NOMO-1 (cell line): ENCODE data around the gene MOV10L1.
"Not testable (repeated sequence)": the region's sequence is repeated elsewhere in the genome, so short reads cannot be mapped to it uniquely, and the experiment has no call there.

Experiments used
- DNase-seq, 2 experiments: peaks; one replicate each; lab custom pipeline; 2025; ENCODE audit not compliant: unreplicated experiment in 2 of 2; lab: John Stamatoyannopoulos, UW

Gene MOV10L1

GRCh38 chr22:50151571-50152537, 62.0 kb downstream of the MOV10L1 start:
- no peak for DNase-seq

GRCh38 chr22:50153056-50153755, 63.4 kb downstream of the MOV10L1 start:
- DNase-seq, result no peak

GRCh38 chr22:50153756-50154140, 63.9 kb downstream of the MOV10L1 start:
- no peak for DNase-seq

GRCh38 chr22:50157709-50158375, 68.0 kb downstream of the MOV10L1 start:
- no peak for DNase-seq

- DNase-seq, result no peak
These were observed 71.1 kb downstream of the MOV10L1 start for GRCh38 chr22:50160947-50161346.

- no peak for DNase-seq
These were observed 71.9 kb downstream of the MOV10L1 start for GRCh38 chr22:50161508-50162390.

- DNase-seq, result no peak
These were observed 72.7 kb downstream of the MOV10L1 start for GRCh38 chr22:50162391-50162956.

- DNase-seq, result no peak
These were observed 75.8 kb downstream of the MOV10L1 start for GRCh38 chr22:50165436-50166123.

- no peak for DNase-seq
These were observed 78.1 kb downstream of the MOV10L1 start for GRCh38 chr22:50167689-50168489.

- DNase-seq, result not testable (repeated sequence)
These were observed 78.8 kb downstream of the MOV10L1 start for GRCh38 chr22:50168490-50169180.

GRCh38 chr22:50169181-50169759, 79.5 kb downstream of the MOV10L1 start:
- no peak for DNase-seq

- peak; percentile 16 to 18 for DNase-seq
These were observed 80.1 kb downstream of the MOV10L1 start for GRCh38 chr22:50169774-50170341.

GRCh38 chr22:50170453-50171318, 80.9 kb downstream of the MOV10L1 start, which contains the start of gene PANX2:
TSS of gene PANX2 (plus strand) at chr22:50170731. CDS start at chr22:50170731, 0 bp downstream.
- DNase-seq, result no peak

- no peak for DNase-seq
These were observed 81.6 kb downstream of the MOV10L1 start for GRCh38 chr22:50171319-50171964.

- DNase-seq, result no peak
These were observed 82.2 kb downstream of the MOV10L1 start for GRCh38 chr22:50171965-50172421.
